Measurements from ENCODE around the gene MKNK1.

- TF ChIP-seq EZH2 (IDR thresholded peaks at IDR 0.05; ENCODE audit: borderline replicate concordance, low read length), result no peak
- no peak for TF ChIP-seq CTCF (conservative IDR thresholded peaks at IDR 0.05 in 1 of 2, IDR thresholded peaks at IDR 0.05 in 1 of 2; ENCODE audit: extremely low read depth in 1 of 2, insufficient read depth in 1 of 2, low read depth in 1 of 2, low read length in 2 of 2)
Observed at GRCh38 chr1:46569116-46569515, 35.0 kb downstream of the MKNK1 start.

All from mammary epithelial cell (primary cell).